ENCODE measurements around the gene RPL28.
"Not testable (repeated sequence)": the region's sequence is repeated elsewhere in the genome, so short reads cannot be mapped to it uniquely, and the experiment has no call there.

RPL28 gene

DNA sequence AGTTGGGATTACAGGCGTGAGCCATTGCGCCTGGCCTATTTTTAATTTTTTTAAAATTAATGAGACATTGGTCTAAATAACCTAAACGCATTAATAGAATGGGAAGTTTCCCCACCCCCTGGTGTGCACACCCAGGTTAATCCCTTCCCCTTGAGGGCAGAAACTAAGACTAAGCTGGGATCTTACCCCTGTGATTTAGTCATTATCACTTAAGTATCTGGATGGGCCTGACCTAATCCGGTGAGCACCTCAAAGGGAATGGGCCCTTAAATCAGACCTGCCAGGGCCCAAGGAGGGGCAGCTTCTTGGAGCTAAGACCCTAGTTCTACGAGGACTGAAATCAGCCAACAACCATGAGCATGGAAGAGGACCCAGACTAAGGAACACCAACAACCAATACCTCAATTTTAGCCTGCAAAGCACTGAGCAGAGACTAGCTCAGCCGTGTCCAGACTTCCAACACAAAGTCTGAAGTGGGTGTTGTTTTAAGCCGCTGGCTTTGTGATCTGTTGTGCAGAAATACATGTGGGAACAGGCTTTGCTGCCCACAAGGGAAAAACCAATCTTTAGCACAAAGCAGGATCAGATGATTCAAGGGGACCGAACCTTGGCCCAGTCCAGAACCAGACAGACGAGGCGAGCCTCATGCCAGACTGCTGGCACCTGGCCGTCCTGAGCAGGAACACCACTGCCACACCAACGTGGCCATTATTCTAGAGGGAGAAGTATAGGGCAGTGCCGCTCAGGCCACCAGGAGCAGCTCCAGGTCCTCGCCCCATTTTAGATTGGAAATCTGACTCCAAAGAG is 14.8 kb downstream of the RPL28 start (continued):
- TF ChIP-seq ZNF560 (tag by site-specific recombination; IDR thresholded peaks at IDR 0.05; ENCODE audit: borderline replicate concordance): no peak
- TF ChIP-seq REPIN1 (tag by site-specific recombination; IDR thresholded peaks at IDR 0.05; ENCODE audit: low read depth): no peak
- peak; percentile 9; the same call in 1 of the 2 replicates for TF ChIP-seq ZNF660 (tag by site-specific recombination; IDR thresholded peaks at IDR 0.05)
- no peak for TF ChIP-seq ZBTB10 (tag by site-specific recombination; IDR thresholded peaks at IDR 0.05)
- TF ChIP-seq ZNF600 (tag by site-specific recombination; IDR thresholded peaks at IDR 0.05): peak; percentile 80
- TF ChIP-seq, protein P1, sequence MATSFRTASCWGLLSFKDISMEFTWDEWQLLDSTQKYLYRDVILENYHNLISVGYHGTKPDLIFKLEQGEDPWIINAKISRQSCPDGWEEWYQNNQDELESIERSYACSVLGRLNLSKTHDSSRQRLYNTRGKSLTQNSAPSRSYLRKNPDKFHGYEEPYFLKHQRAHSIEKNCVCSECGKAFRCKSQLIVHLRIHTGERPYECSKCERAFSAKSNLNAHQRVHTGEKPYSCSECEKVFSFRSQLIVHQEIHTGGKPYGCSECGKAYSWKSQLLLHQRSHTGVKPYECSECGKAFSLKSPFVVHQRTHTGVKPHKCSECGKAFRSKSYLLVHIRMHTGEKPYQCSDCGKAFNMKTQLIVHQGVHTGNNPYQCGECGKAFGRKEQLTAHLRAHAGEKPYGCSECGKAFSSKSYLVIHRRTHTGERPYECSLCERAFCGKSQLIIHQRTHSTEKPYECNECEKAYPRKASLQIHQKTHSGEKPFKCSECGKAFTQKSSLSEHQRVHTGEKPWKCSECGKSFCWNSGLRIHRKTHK (tag by site-specific recombination; IDR thresholded peaks at IDR 0.05): no peak
- TF ChIP-seq PRDM10 (tag by site-specific recombination; IDR thresholded peaks at IDR 0.05): no peak

DNA sequence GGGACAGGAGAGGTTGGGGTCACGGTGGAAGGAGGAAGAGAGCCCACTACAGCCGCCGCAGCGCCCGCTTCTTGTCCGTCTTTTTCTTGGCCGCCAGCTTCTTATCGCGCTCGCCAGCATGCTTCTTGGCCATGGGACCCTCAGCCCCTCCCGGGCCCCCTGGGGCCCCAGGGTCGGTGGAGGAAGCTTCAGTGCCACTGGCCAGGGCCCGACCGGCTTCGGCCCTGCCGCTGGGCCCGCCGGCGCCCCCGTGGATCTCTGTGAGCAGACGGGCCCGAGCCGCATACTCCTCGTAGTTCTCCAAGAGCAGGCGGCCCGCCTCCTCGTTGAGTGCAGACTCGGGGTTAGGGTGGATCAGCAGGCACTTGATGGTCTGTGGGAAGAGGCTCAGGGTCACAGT is 15.7 kb downstream of the RPL28 start:
- H3K27ac ChIP-seq (ENCODE audit: extremely low read depth, low read depth, low read length); H3K4me3 ChIP-seq (ENCODE audit: low read depth, low read length); H3K9me3 ChIP-seq (ENCODE audit: control insufficient read depth, insufficient read depth, low read depth, low read length); H3K4me1 ChIP-seq (ENCODE audit: control insufficient read depth, insufficient read depth, low read length); CTCF ChIA-PET: not testable (repeated sequence)
- POLR2A ChIA-PET: interaction anchor here (0.8 to 3.9 kb wide), 2 partner anchors 13 to 33 kb away, joined by 3 to 62 read pairs; partner anchors contain the start of gene RPL28
- peaks cover 45 to 58% of the 10 kb centered on the region in 2 experiments for H3K36me3 ChIP-seq (ENCODE audit: control insufficient read depth in 2 of 2, insufficient read depth in 1 of 2, low read length in 2 of 2)

- ChIA-PET POLR2A (interaction anchor here (0.5 to 2.5 kb wide), 10 partner anchors 11 to 136 kb away, joined by 3 to 22 read pairs (median 3); partner anchors contain the start of genes HSPBP1 and KMT5C), CTCF (interaction anchor here (0.6 to 1.4 kb wide), 4 partner anchors 15 to 242 kb away, joined by 3 to 6 read pairs (median 4); no protein-coding TSS in a partner anchor)
These were observed 16.8 kb downstream of the RPL28 start for GRCh38 chr19:55402509-55402908.

More at GRCh38 chr19:55402509-55402908, 16.8 kb downstream of the RPL28 start:
- TF ChIP-seq HIC1 (tag by site-specific recombination; IDR thresholded peaks at IDR 0.05) (0 out of 2 replicates have a peak, but pooled peaks have one; percentile 15), ZIC2 (tag by site-specific recombination; IDR thresholded peaks at IDR 0.05) (peak; percentile 26; the same call in 1 of the 2 replicates), GLIS1 (tag by site-specific recombination; IDR thresholded peaks at IDR 0.05) (peak; percentile 73; the same call in 1 of the 2 replicates), KLF17 (tag by site-specific recombination; IDR thresholded peaks at IDR 0.05) (no peak)
- TF ChIP-seq, protein P2, sequence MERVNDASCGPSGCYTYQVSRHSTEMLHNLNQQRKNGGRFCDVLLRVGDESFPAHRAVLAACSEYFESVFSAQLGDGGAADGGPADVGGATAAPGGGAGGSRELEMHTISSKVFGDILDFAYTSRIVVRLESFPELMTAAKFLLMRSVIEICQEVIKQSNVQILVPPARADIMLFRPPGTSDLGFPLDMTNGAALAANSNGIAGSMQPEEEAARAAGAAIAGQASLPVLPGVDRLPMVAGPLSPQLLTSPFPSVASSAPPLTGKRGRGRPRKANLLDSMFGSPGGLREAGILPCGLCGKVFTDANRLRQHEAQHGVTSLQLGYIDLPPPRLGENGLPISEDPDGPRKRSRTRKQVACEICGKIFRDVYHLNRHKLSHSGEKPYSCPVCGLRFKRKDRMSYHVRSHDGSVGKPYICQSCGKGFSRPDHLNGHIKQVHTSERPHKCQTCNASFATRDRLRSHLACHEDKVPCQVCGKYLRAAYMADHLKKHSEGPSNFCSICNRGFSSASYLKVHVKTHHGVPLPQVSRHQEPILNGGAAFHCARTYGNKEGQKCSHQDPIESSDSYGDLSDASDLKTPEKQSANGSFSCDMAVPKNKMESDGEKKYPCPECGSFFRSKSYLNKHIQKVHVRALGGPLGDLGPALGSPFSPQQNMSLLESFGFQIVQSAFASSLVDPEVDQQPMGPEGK (tag by site-specific recombination; IDR thresholded peaks at IDR 0.05): 0 out of 2 replicates have a peak, but pooled peaks have one; percentile 20
- H3K4me3 ChIP-seq (ENCODE audit: low read depth, low read length): no peak overlapping the region
- peaks cover 46 to 64% of the 10 kb centered on the region in 2 experiments for H3K36me3 ChIP-seq (ENCODE audit: control insufficient read depth in 2 of 2, insufficient read depth in 1 of 2, low read length in 2 of 2)
- peak overlapping the region; percentile 41; the same call in 1 of the 2 replicates for H3K27ac ChIP-seq (ENCODE audit: extremely low read depth, low read depth, low read length)
- no peaks in the 10 kb centered on the region for H3K9me3 ChIP-seq (ENCODE audit: control insufficient read depth, insufficient read depth, low read depth, low read length)
- H3K4me1 ChIP-seq (ENCODE audit: control insufficient read depth, insufficient read depth, low read length): peaks cover 5% of the 10 kb centered on the region
